HG02571 (cell line): ENCODE data around the gene SYT14.
"Not testable (repeated sequence)": the region's sequence is repeated elsewhere in the genome, so short reads cannot be mapped to it uniquely, and the experiment has no call there.

Experiments used
- ATAC-seq: cut with Tn5 transposase; IDR thresholded peaks from one replicate; pipeline ENCODE4 v1.9.1; 2021; ENCODE audit warnings: mild to moderate bottlenecking, moderate library complexity; ENCODE audit not compliant: unreplicated experiment

Gene SYT14

DNA sequence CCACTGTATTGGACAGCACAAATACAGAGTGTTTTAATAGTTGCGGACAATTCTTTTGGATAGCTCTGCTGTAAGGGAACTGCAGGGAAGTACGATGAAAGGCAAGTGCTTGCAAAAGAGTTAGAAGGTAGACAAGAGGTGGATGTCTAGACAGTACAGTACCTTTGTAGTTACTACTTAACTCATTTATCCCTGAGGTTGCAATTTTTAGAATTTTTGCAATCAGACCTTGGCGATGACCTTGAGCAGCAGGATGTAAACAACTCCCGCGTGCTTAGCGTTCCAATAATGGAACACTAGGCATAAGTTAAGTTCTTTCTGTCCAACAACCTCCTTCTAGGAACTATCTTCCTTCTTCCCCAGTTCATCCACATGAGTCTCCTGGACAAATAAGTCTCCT is 1.9 kb upstream of the SYT14 start:
- no peak for ATAC-seq

DNA sequence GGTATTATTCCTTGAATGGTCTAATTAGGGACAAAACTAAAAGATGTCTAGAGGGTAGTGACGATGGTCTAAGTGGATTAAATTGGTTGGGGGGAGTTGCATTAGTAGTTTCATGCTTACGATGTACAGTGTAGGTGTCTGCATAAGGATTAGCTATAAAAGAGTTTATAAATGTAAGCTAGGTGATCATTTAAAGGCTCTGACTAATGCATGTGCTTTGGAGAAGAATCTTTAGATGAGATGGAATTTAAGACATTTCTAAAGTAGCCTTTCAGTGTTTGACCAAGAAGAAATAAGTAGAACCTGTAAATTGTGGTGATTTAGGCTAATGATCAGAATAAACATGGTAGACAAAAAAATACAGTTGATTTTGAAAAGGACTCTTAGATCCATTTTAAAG is 7.4 kb downstream of the SYT14 start:
- ATAC-seq, result no peak

DNA sequence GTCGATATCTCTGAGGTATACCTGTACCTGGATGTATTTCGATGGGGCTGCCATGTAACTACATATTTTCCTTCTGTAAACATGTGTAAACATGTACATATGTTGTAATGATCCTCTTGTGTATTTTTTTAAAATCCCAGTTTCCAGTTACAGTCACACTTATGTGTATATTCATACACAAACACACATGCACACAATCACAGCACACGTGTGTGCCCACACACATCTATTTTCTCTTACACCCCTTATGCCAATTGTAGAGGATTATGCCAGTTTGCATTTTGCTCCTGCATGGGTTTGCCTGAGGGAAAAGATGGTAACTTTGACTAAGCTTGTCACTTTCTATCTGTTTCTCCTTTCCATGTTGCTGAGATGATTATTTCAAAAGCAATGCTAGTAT is 10.1 kb downstream of the SYT14 start:
- ATAC-seq, result no peak

DNA sequence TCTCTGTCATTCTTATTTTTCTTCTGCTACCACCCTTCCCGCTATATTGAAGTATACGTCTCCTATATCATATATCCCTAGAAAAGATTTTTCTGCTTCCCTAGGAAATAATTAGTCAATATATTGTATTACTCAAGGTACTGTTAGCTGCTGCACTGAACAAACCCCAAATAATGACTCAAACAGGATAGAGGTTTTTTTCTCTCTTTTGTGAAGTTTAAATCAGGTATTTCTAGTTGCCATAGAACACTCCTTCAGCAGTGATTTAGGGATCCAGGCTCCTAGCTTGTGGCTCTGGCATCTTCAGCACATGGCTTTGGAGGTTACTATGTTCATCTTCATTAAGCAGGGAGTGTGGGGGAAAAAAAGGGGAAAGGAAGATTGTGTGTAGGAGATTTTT is 18.1 kb downstream of the SYT14 start:
- no peak for ATAC-seq

DNA sequence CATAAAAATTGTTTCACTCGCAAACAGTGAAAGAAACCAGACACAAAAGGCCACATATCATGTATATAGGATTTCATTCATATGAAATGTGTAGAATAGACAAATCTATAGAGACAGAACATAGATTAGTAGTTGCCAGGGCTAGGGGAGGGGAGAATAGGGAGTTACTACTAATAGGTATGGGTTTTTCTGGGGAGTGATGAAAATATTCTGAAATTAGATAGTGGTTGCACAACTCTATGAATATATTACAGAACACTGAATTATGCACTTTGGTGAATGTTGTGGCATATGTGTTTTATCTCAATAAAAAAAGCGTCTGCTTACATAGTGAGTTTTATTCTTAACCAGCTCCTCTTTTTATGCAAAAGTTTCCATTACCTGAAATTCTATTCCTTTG is 21.6 kb downstream of the SYT14 start:
- no peak for ATAC-seq

DNA sequence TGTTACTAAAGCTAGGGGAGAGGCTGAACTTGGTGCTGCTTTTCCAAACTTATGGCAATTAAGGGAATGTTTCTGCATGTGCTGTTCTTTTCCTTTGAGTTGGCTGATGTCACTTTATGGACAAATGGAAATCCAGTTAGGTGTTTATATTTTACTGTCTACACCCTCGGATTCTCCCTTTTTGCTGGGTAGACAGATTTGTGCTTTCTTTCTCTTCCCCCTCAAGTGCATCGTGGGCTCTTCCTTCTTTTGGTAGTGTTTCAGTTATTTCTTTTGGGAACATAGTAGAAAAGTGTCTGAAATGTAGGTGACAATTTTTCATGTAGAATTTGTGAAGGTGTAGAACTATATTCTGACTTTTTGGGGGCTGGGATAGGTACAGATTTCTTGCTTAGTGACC is 22.9 kb downstream of the SYT14 start:
- ATAC-seq, result no peak

DNA sequence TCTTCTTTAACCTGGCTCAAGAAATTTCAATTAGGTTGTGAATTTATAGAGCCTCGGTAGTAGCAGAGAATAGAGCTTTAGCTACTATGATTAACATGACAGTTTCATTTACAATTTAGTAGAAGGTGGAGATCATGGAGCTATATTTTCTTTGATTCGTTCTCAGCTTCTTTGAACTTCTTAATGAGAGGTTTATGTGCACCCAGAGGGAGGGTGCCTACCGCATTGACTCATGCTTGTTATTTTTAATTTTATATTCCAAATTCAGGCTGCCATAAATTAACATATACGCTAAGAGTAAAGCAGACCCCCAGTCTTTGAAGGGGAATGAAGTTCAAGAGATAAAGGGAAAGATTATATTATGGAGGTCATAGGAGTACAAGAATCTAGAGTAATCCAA is 24.4 kb downstream of the SYT14 start:
- no peak for ATAC-seq

DNA sequence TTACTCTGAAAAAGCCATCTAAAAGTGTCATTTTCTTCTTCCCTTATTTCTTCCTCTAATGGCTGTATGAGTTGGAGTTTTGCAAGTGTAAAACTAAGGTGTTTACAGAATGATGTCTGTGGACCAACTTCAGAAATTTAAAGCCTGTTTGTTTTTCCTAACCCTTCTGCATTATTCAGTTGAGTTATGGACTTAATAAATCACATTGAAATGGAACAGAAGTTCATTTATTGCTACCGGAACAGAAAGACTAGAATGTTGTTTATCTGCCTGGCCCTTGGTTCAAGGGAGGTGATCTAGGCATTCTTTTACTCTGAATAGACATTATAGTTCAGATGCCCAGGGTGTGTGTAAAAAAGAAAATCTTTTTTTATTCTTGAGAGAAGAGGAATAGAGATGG is 24.8 kb downstream of the SYT14 start:
- no peak for ATAC-seq

DNA sequence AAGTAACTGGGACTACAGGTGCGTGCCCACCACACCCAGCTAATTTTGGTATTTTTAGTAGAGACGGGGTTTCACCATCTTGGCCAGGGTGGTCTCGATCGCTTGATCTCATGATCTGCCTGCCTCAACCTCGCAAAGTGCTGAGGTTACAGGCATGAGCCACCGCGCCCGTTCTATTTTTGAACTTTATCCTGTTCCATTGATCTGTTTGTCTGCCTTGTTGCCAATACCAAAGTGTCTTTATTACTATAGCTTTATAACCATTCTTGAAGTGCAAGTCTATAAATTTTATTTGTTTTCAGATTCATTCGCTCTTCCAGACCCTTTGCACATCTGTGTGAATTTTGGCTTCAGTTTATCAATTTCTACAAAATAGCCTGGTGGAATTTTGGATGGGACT is 28.0 kb downstream of the SYT14 start:
- ATAC-seq, result no peak

DNA sequence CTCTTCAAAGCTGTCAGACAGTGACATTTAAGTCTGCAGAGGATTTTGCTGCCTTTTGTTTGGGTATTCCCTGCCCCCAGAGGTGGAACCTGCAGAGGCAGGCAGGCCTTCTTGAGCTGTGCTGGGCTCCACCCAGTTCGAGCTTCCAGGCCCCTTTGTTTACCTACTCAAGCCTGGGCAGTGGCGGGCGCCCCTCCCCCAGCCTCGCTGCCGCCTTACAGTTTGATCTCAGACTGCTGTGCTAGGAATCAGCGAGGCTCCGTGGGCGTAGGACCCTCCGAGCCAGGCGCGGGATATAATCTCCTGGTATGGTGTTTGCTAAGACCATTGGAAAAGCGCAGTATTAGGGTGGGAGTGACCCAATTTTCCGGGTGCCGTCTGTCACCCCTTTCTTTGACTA is 40.7 kb downstream of the SYT14 start:
- not testable (repeated sequence) for ATAC-seq

DNA sequence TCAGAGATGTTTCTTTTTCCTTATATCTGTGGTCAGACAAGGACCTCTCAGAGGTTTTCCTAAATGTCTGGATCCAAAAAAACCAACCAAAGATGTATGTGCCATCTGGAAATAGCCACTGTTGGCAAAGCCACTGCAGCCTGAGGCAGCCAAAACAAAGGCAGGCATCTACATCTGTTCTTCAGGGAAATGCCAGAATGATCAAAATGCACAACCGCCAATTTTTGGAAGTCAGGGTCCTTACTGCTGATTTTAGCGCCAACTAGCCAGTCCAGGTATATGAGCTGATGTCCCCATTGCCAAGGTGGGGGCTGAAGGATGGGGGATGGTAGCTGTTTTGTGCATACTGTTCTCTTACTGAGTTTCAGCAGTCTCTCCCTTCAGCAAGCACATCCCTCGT is 45.9 kb downstream of the SYT14 start:
- ATAC-seq, result no peak

DNA sequence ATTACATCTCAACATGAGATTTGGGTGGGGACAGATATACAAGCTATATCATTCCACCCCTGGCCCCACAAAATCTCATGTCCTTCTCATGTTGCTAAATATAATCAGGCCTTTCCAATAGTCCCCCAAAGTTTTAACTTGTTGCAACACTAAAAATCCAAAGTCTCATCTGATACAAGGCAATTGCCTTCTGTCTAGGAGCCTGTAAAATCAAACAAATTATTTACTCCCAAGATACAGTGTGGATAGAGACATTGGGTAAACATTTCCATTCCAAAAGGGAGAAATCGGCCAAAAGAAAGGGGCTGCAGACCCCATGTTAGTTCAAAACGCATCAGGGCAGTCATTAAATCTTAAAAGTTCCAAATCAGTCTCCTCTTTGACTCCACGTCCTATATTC is 47.0 kb downstream of the SYT14 start:
- no peak for ATAC-seq

DNA sequence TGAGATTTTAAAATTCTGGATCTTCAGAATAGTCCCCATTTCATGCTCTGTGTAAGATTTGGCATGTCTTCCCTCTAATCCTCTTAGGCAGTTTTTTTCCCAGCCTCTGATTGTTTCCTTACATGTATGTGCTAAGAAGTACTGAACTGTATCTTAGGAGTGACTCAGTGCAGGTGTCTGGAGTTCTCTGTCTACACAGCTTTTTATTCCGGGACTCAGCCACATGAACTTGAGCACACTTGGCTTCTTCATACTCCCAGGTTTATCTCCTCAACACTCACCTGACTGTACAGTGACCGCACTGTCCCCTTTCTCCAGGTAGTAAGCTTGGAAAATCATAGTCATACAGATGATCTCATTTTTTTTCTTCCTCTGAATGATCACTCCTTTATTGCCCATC is 50.7 kb downstream of the SYT14 start:
- no peak for ATAC-seq

DNA sequence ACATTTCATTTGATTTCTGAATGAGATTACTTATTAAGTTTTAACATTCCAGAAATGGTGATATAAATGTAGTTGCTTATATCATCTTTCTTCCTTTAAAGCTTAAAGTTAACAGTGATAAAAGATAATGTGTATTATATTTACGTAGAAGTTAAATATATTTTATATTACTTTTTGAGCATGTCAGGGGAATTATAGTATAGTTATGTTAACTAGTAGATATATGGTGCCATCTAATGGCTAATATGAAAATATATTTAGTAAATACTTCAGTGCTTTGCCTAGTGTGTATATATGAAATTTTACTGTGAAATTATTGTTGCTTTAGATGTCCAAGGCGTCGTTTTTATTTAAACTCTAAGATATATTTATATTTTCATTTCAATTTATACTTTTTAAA is 51.5 kb downstream of the SYT14 start:
- no peak for ATAC-seq

DNA sequence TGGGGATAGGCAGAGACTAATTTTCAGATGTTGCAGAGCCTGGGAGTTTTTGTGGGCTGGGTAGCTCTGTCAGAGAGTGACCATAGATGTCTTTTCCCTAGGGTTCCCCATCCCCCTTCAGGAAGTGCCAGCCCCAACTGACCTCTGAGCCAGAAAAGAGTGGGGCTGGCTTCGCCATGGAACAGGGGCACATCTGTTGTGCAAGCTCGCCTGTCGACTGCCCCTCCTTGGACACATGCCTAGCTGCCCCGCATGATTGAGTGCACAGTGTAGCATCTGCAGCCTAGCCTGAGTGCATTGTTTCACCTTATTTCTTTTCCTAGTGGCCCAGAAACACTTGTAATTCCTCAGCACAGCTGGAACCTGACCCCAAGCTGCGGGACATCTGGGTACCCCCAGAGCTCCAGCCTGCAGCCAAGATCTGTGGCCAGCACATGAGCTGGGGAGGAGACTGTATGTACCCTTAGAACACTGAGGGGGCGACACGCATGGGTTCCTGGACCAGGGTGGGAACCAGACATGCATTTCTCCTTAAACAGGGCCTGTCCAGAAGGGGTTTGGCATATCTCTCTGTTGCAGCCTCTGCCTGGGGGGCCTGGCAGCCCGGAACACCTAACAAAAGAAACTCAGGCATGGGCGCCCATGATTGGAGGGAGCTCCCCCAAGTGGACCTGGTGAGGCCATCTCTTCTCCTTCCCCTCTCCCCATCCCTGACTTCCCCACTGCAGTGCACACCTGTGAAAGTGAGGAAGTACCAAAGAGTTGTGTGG is 55.2 kb downstream of the SYT14 start:
- no peak for ATAC-seq

DNA sequence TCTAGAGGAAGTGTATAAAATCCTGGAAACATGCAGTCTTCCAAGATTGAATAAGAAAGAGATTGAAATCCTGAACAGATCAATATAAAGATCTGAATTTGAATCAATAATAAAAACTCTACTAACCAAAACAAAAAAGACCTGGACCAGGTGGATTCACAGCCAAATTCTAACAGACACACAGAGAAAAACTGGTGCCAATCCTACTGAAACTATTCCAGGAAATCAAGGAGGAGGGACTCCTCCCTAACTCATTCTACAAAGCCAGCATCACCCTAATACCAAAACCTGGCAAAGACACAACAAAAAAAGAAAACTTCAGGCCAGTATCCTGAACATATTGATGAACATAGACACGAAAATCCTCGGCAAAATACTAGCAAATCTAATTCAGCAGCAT is 58.3 kb downstream of the SYT14 start:
- ATAC-seq, result no peak

DNA sequence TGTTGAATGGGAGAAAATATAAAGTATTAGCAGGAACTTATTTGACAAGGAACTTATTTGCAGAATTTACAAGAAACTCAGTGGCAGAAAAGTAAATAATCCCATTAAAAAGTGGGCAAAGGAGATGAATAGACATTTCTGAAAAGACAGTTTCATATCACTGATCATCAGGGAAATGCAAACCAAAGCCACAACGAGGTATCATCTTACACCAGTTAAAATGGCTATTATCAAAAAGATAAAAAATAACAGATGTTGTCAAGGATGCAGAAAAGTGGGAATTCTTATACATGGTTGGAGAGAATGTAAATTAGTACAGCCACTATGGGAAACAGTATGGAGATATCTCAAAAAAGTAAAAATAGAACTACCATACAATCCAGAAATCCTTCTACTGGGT is 61.0 kb downstream of the SYT14 start:
- no peak for ATAC-seq

DNA sequence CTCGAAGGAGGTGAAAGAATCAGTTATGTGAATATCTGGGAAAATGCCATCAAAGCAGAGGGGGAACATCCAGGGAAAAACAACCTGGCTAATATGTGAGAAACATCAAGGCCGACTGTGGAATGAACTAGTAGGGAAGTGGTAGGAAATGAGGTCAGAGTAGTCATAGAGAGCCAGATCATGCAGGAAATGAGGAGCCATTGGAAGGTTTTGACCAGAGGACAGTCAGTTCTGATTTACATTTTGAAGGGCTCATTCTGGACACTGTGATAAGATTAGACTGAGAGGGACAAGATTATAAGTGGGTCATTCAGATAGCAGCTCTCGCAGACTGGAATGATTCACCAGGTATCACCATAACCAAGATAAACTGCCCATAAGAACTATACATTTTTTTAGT is 63.7 kb downstream of the SYT14 start:
- ATAC-seq, result no peak

DNA sequence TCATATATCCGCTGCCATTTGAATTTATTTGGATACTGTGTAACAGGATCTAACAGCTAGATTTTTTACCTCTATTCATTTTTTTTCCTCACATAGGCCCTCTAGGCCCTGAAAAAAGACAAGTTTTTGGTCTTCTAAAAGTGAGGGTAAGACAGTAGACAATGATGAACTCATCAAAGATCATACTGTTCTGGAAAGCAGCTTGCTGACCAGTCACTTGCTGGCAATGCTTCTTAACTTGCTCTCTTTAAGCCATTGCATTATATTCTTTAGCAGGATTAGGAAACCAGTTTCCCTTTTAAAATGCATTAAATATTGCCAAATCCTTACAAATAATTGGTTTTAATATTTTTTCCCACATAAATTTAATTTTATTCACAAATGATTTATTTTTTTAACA is 65.5 kb downstream of the SYT14 start:
- no peak for ATAC-seq

DNA sequence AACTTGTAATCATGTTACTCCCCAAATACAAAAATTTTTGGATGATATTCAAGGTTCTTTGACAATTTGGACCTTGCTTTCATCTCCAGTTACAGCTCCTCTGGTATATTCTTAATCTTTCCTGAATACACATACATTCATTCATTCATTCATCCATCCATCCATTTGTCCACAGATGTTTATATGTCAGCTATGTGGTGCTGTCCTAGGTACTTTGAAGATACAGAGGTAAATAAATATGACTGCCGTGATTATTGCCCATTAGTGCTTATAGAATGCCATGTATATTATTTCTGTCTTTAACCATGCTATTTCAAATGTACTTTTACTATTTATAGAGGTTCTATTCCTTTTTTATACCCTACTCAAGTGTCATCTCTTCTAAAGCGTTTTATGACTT is 72.1 kb downstream of the SYT14 start:
- ATAC-seq, result no peak

DNA sequence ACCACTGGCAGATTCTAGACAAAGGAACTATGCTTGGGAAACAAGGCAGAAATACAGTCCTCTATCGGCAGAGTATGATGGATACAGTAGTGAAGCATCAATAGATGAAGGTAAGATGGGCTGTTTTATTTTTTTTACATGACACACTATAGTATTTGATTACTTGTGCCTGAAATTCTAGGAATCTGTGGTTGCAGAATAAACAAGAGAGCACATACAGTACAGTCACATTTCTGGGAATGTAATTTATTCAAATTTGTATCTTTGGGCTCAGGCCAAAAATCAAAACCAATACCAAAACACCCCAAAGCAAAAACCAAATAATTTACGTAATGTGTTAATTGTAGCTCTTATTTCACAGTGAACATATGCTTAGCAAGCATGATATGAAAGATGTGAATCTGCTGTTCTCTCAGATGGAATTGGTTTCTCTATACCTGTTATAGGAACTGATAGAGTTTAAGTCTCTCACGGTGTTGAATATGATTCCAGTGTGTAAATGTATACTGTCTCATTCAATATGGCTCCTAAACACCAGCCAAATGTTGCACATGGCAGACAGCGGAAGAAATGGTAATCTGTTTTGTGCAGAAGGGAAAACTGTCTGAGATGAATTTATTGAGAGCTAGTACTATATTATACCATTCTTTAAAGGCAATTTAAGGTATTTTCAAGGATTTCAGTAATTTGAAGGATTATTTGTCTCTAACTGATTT is 83.3 kb downstream of the SYT14 start:
- no peak for ATAC-seq

DNA sequence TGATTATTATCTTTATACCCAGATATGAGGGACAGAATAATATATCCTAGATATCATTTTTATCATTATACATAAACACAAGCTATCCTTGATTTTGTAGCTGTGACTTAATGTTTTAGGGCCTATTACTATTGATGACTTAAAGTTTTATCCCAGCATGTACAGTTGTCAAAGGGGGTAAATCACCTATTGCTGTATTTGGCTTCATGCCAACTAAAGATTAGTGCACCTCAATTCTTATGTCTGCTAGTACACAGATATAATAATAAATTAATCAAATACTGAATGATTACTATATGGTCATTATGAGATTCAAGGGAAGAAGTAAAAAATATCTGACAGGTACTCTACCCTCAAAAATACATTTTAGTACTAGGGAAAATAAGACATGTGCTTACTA is 84.0 kb downstream of the SYT14 start:
- no peak for ATAC-seq

DNA sequence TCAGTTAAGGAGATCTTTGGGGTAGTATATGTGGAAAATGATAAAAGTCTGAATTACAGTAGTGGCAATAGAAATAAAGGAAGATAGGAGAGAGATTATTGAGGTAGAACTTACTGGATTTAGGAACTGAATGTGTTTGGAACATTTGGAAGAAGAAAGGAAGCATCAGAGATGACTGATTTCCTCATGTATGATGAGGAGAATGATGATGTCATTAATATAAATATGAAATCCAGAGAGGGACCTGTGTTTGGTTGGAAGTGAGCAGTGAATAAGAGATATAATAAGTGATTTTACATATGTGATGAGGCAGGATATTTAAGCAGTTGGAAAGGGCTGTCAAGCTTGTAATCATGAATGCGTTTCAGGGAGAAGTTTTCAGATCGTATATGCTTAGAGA is 86.3 kb downstream of the SYT14 start:
- no peak for ATAC-seq
